UCSD-AML1 (cell line): Measurements from ENCODE around the gene UNK.
"Not testable (repeated sequence)": the region's sequence is repeated elsewhere in the genome, so short reads cannot be mapped to it uniquely, and the experiment has no call there.

Experiments used
- DNase-seq: peaks from one replicate; lab custom pipeline; 2025; ENCODE audit not compliant: unreplicated experiment; lab: John Stamatoyannopoulos, UW

Gene UNK

GRCh38 chr17:75773121-75773807 is 11.3 kb upstream of the UNK start:
- DNase-seq: no peak

DNA sequence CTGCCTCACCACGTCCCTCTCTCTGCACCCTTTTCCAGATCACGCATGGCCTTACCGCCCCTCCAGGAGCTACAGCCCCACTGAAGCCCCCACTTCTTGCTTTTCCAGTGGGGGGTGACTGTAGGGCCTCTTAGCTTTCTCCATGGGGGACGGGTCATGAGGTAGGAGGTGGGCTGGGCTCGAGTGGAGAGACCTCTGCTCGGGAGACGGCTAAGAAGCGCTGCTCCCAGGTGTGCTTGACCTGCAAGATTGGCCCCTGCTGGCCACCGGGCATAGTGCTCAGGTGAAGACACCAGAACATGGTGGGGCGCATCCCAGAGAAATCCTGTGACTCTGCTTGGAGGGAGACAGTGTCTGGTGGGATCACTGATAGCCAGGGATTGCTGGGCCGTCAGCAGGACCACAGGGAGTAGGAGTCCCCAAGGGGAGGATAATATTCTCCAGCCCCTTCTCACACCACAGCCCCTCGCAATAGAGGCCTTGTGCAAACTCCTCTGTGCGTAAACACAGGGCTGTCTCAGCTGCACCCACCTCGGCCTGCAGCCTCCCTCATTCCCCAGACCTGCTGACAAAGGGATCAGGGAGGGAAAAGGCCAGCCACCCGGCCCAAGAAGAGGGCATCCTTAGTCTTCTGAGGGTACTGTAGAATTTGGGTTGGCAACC is 10.7 kb upstream of the UNK start:
- no peak for DNase-seq

- no peak for DNase-seq
Measured at GRCh38 chr17:75774471-75774990, 10.1 kb upstream of the UNK start.

GRCh38 chr17:75774991-75775668 is 9.5 kb upstream of the UNK start:
- no peak for DNase-seq

GRCh38 chr17:75776386-75777295 is 8.0 kb upstream of the UNK start:
- DNase-seq: peak; percentile 44

DNA sequence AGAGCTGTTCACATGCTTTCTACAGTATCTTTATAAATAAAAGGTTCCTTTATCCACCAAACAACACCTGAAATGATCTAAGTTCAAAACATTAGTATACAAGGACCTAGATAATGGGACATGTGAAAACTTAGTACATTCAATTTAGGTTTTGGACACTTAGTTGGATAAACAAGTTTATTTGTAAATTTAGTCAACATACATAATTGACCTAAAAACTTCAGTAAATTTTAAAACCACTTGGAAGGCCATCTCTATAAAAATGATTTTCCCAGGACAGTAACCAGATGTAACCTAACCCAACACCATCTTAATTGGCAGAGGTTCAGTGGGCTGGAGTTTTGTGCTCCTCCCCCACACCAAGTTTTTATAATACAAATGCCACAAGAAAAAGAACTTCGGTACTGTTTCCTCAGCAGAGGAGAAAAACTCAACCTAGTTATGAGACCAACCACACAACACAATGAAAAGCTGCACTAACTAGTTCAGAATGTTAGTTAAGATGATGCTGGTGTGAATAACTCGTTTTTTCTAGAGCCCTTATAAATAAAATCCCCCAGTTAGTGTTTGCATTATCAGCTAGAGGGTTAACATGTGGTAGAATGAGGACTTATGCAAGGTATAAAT is 7.2 kb upstream of the UNK start:
- DNase-seq: no peak

- not testable (repeated sequence) for DNase-seq
Measured at GRCh38 chr17:75778066-75778860, 6.3 kb upstream of the UNK start.

DNA sequence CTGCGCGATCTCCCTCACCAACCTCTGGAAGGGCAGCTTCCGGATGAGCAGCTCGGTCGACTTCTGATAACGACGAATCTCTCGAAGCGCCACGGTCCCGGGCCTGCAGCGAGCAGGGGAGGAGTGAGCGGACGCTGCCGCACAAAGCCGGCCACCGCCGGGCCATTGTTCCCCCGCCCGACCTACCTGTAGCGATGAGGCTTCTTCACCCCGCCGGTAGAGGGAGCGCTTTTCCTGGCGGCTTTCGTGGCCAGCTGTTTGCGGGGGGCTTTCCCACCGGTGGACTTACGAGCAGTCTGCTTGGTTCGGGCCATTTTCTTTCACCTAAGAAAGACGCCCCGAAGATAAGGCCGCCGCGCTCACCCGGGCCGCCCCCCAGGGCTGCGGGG is 5.8 kb upstream of the UNK start:
- DNase-seq: peak; percentile 80

GRCh38 chr17:75779250-75779986 is 5.2 kb upstream of the UNK start:
- peak; percentile 96 for DNase-seq

GRCh38 chr17:75779987-75780889 is 4.4 kb upstream of the UNK start:
- no peak for DNase-seq

DNA sequence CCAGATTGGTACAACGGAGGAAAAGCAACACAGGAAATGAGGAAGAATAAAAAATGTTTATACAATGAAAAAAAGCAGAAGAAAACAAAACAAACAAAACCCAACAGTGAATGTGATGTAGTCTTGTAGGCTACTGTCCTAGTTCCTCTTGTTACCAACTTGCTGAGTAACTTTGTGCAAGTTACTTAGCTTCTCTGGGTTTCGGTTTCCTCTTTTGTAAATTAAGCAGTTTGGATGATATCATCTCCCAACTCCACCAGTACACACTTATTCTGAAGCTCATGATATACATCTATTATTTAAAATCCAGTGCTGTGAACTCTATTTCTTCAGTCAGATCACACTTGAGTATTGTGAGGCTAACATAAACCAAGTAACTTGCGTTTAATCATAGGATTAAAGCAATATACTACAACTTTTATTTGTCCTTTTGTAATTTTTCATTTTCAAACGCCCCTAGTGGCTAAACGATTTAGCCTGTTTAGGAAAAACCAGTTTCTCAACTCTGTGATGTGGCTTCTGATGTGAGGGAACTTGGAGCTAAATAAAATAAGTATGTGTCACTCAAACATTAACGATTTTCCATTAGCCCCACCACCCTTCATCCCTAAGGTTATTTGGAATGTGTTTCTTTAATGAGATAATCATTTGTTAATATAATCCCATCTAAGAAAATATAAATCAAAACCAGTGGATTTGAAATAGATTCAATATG is 1.4 kb upstream of the UNK start:
- DNase-seq: no peak

GRCh38 chr17:75783803-75784472 is 668 bp upstream of the UNK start:
- no peak for DNase-seq

DNA sequence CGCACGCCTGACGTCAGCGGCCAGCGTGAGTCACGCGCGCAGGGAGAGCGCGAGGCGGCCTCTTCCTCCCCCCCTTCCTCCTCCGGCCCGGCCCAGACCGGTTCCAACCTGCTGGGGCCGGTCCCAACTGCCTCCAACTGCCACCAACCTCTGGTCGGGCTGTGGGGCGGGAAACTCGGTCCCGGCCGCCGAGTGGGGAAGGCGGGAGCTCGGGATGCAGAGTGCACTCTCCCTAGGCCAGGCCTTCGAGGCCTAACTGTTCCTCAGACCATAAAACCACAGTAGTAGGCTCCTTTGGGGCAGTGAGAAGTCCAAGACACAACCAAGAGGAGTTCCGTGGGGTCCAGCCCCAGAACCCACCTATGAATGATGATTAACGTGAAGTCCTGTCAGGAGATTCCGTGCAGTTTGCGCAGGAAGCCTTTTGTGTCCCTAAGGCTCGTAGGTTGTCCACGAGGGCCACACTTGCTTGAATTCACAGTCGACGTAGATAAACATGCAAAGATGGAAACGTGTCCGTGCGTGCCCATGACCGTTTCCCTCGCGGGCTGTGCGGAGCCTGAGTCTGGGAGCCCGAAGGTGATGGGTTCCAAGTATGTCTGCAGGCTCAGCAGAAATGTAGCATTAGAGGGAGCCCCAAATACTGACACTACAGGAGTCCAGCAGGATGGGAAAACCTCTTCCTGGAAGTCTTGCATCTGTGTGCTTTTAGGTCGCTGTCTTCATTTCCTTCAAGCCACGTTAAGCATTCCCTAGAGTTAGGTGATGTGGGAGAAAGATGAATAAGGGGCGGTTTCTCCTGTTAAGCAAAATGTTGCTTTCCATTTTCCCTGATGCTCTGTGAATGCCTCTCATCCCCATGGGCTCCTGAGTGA is 647 bp downstream of the UNK start:
- DNase-seq: peak; percentile 98

DNA sequence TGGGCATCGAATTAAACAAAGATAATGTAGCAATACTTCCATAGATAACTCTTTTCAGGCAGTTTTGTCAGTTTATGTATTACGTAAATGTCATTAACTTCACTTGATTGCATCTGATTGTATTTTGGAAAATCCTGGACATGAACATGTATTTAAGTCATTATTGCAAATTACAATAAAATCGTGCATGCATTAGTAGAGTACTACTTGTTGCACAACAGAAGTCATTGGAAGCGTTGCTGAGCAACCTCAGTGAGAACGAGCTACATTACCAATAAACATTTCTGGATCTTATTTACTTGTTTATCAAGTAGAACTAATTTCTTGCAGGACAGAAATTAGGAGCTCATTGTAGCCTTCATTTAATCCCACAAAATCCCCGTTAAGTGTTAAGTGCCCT is 6.6 kb downstream of the UNK start:
- DNase-seq: no peak

DNA sequence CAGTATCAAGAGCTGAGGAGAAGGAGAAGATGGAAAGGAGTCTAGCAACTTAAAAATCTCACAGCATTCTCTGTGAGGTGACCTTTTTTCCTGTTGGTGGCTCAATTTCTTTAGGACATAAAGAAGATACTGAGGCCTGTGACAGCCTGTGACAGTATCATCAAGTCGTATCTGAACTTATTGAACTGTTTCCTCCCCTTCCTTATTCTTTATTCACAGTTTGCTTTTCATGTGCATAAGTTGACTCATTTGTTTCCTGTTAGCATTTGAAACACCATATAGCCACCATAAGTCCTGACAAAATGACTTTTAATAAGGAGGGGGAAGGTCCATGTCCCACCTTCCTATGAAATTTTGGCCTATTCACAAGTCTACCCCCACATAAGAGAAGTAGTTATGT is 8.9 kb downstream of the UNK start:
- DNase-seq: no peak
